K562 (cell line): ENCODE results near the gene PSME4. TPM values are rescaled to one million over a fixed set of nuclear protein-coding genes. Genes with fewer than 3 reads are reported as not detected.

ENCODE experiments used
- ATAC-seq: fragments of 200-7000 bp; cut with Tn5 transposase; 3 replicates; pipeline ENCODE4 v1.9.1; 2020; ENCODE audit warnings: moderate library complexity
- BruUV-seq: library from RNA; stranded (reverse); fragments of 400-500 nt; replicated peaks from 2 replicates; lab custom pipeline; 2021; lab: Mats Ljungman, UMichigan
- CTCF ChIA-PET: fragments of 300-600 bp; formaldehyde crosslinking; extraction: SDS; loops from one replicate; lab custom pipeline; 2021; ENCODE audit warnings: low intra/inter-chr PET ratio; lab: Yijun Ruan, JAX
- POLR2A ChIA-PET: fragments of 300-600, 350-650 bp; sonication (Branson Sonifier 250); formaldehyde crosslinking; extraction: SDS; loops from one replicate; lab custom pipeline; 2021; ENCODE audit warnings: antibody characterized with exemption, inconsistent platforms; lab: Yijun Ruan, JAX
- DNase-seq, 4 experiments: peaks; one replicate each; pipeline versions ENCODE4 v3.0.0 to v3.0.0-alpha.2; 2011 to 2018; ENCODE audit warnings: low spot score in 3 of 4, mixed read lengths in 3 of 4; ENCODE audit errors: extremely low read depth in 1 of 4
- FAIRE-seq: peaks from 2 replicates; lab custom pipeline; 2011; peaks lifted over from hg19 to GRCh38; lab: Jason Lieb, UNC
- H2AFZ ChIP-seq: 2 replicates; pipeline ENCODE4 v1.6.0; 2011; ENCODE audit warnings: low read depth, low read length, control low read depth, inconsistent platforms
- H3K27ac ChIP-seq: fragments of 200-600 bp; 3 replicates; pipeline ENCODE4 v1.8.0; 2011; ENCODE audit warnings: low read depth, mild to moderate bottlenecking, control low read depth, inconsistent platforms, low read length, moderate library complexity, mixed read lengths; ENCODE audit errors: extremely low read depth
- H3K27me3 ChIP-seq, 2 experiments: fragments of 300-600 bp in 1 of 2; 2 replicates in 1 of 2; 3 replicates in 1 of 2; pipeline versions ENCODE4 v1.6.0 to v1.8.0; 2011; ENCODE audit warnings: inconsistent platforms in 2 of 2, low read length in 2 of 2, mild to moderate bottlenecking in 1 of 2, mixed read lengths in 1 of 2, moderate library complexity in 1 of 2; ENCODE audit not compliant: control insufficient read depth in 2 of 2, insufficient read depth in 2 of 2
- H3K36me3 ChIP-seq: fragments of 300-600 bp; 3 replicates; pipeline ENCODE4 v1.8.0; 2011; ENCODE audit warnings: mild to moderate bottlenecking, low read length, inconsistent platforms; ENCODE audit not compliant: control insufficient read depth, insufficient read depth
- H3K4me1 ChIP-seq, 2 experiments: fragments of 200-600 bp in 1 of 2; replicated peaks in 1 of 2; 2 replicates in 1 of 2; 3 replicates in 1 of 2; pipeline versions ENCODE4 v1.5.1 to v1.8.0; 2011; ENCODE audit warnings: inconsistent platforms in 2 of 2, low read length in 2 of 2, mild to moderate bottlenecking in 1 of 2, mixed read lengths in 1 of 2, moderate library complexity in 1 of 2; ENCODE audit not compliant: control insufficient read depth in 2 of 2, insufficient read depth in 2 of 2
- H3K4me2 ChIP-seq: 2 replicates; pipeline ENCODE4 v1.6.1; 2011; ENCODE audit warnings: low read length, control low read depth, inconsistent platforms, mixed read lengths; ENCODE audit not compliant: insufficient read depth
- H3K4me3 ChIP-seq: fragments of 200-600 bp; sonication (generic), shearing (Covaris generic); 2 replicates; pipeline ENCODE4 v1.5.1; 2016; ENCODE audit warnings: control low read depth, inconsistent platforms
- H3K79me2 ChIP-seq: fragments of 200-600 bp; 3 replicates; pipeline ENCODE4 v1.8.0; 2011; ENCODE audit warnings: low read length, inconsistent platforms; ENCODE audit not compliant: control insufficient read depth, insufficient read depth
- H3K9ac ChIP-seq, 2 experiments: 2 replicates each; pipeline versions ENCODE4 v1.6.0 to v1.6.1; 2011; ENCODE audit warnings: low read depth in 2 of 2, low read length in 2 of 2, control low read depth in 1 of 2, inconsistent platforms in 1 of 2, mild to moderate bottlenecking in 1 of 2, mixed read lengths in 1 of 2; ENCODE audit not compliant: insufficient read depth in 1 of 2
- H3K9me1 ChIP-seq: one replicate; pipeline ENCODE4 v1.6.0; 2011; ENCODE audit warnings: inconsistent platforms, mild to moderate bottlenecking, low read length, moderate library complexity; ENCODE audit not compliant: control insufficient read depth, insufficient read depth
- H3K9me3 ChIP-seq: replicated peaks from 2 replicates; pipeline ENCODE4 v1.5.1; 2011; ENCODE audit warnings: low read depth, low read length, inconsistent platforms; ENCODE audit not compliant: control insufficient read depth, insufficient read depth
- H4K20me1 ChIP-seq: replicated peaks from 2 replicates; pipeline ENCODE4 v1.6.1; 2011; ENCODE audit warnings: low read length, inconsistent platforms, mixed read lengths; ENCODE audit not compliant: control insufficient read depth, insufficient read depth
- LCOR ChIP-seq: sonication (generic); formaldehyde crosslinking; IDR thresholded peaks from 2 replicates; pipeline ENCODE4 v1.8.0; 2022; ENCODE audit warnings: mild to moderate bottlenecking, missing genetic modification reagents
- MGA ChIP-seq: fragments of 450-650 bp; IDR thresholded peaks from 2 replicates; pipeline ENCODE4 v1.6.1; 2016; ENCODE audit warnings: mild to moderate bottlenecking, moderate library complexity
- SMAD1 ChIP-seq: fragments of 150-350 bp; IDR thresholded peaks from 2 replicates; pipeline ENCODE4 v1.6.1; 2014; ENCODE audit warnings: low read length, low read depth; ENCODE audit not compliant: partially characterized antibody
- ZEB2 ChIP-seq: fragments of 450-650 bp; IDR thresholded peaks from 2 replicates; pipeline ENCODE4 v1.6.1; 2016
- ZNF324 ChIP-seq: fragments of 250-450 bp; sonication (Bioruptor Pico); IDR thresholded peaks from 2 replicates; pipeline ENCODE4 v1.4.0; 2020; ENCODE audit warnings: mild to moderate bottlenecking
- WGBS: fragments of 100-300 bp; shearing (Covaris generic); methylation state at CpG from one replicate; pipeline ENCODE4 v1.1.6; 2016; ENCODE audit warnings: low coverage, mixed read lengths; ENCODE audit not compliant: insufficient coverage; ENCODE audit errors: missing lambda C conversion rate; 5-methylcytosine and 5-hydroxymethylcytosine counted together
- in situ Hi-C: fragments of 300-500 bp; cut with MboI; formaldehyde crosslinking; loops from 4 replicates; pipeline ENCODE4 v1.15.0; 2018; ENCODE audit warnings: inconsistent platforms, mixed read lengths
- intact Hi-C: fragments of 100-400 bp; cut with micrococcal nuclease; formaldehyde crosslinking; loops from 2 replicates; pipeline ENCODE4 v1.14.2; 2022
- polyA plus RNA-seq, 8 experiments: library from polyadenylated mRNA; depleted of rRNA in 4 of 8; stranded (reverse) in 5 of 8; unstranded in 3 of 8; fragments of >200 nt; fragmentation: Nextera tagmentation in 2 of 8; fragmentation: Illumina TruSeq in 1 of 8; extraction: Ambion mirVana in 2 of 8; extraction: Trizol in 1 of 8; gene quantifications; 2 replicates each; pipeline versions ENCODE4 v1.2.1 to v1.2.3, GENCODE V29; 2011 to 2014; ENCODE audit warnings: inconsistent platforms in 1 of 8, missing spikeins in 1 of 8
- total RNA-seq, 7 experiments: library from RNA; depleted of rRNA in 6 of 7; stranded (reverse); fragments of >200 nt in 6 of 7; fragmentation: Illumina TruSeq in 2 of 7; extraction: Trizol in 2 of 7; gene quantifications; 2 replicates each; pipeline versions ENCODE4 v1.2.1 to v1.2.3, GENCODE V29; 2011 to 2021; ENCODE audit warnings: low replicate concordance in 1 of 7
- TF ChIP-seq, protein P1 (sequence below): fragments of 250-450 bp; sonication (Bioruptor Pico); IDR thresholded peaks from 2 replicates; pipeline ENCODE4 v1.8.0; 2021; ENCODE audit warnings: moderate library complexity, mild to moderate bottlenecking, inconsistent platforms
- TF ChIP-seq, protein P2 (sequence below): fragments of 450-650 bp; IDR thresholded peaks from 2 replicates; pipeline ENCODE4 v1.6.1; 2016; ENCODE audit warnings: antibody characterized with exemption
- TF ChIP-seq, protein P3 (sequence below), 2 experiments: fragments of 200-800 bp in 1 of 2; sonication (Bioruptor generic) in 1 of 2; sonication (generic) in 1 of 2; formaldehyde crosslinking in 1 of 2; IDR thresholded peaks in 1 of 2; conservative IDR thresholded peaks in 1 of 2; 2 replicates each; pipeline versions ENCODE4 v1.5.0 to v1.6.1; 2016 to 2020; ENCODE audit warnings: missing compliant biosample characterization in 1 of 2, missing genetic modification characterization in 1 of 2, missing genetic modification reagents in 1 of 2

PSME4 gene
- total and polyA plus RNA-seq, 9 of the 15 experiments (the other 6 are each of a cell fraction or from before 2014, with no cell fraction given) = 24.3 to 77.8 (median 40.5) TPM

- Histone ChIP-seq H3K79me2 (no peaks in the 10 kb centered on the region), H3K4me3 (no peak overlapping the region), H3K27me3 (no peaks in the 10 kb centered on the region), H3K4me2 (no peak overlapping the region), H3K9me1 (no peaks in the 10 kb centered on the region), H3K9me3 (no peaks in the 10 kb centered on the region), H4K20me1 (no peaks in the 10 kb centered on the region), H3K4me1 (no peaks in the 10 kb centered on the region), H2AFZ (no peak overlapping the region), H3K36me3 (no peaks in the 10 kb centered on the region), H3K27ac (no peak overlapping the region), H3K9ac (no peak overlapping the region)
- no peak for DNase-seq
- no peak for ATAC-seq
- in situ Hi-C loops (no loop called here), intact Hi-C loops (no loop called here)
- WGBS = 66% methylated on average over 4 of the region's 4 CpGs
- no TSS peak for BruUV-seq
- ChIA-PET POLR2A (interaction anchor here (1.0 to 1.6 kb wide), 3 partner anchors 9 to 26 kb away, joined by 3 to 4 read pairs (median 4); no protein-coding TSS in a partner anchor), CTCF (no interaction called here)
- no peak for FAIRE-seq
- TF ChIP-seq SMAD1 (no peak), ZEB2 (no peak), LCOR (CRISPR knock-in tag) (no peak), ZNF324 (CRISPR knock-in tag) (no peak), MGA (no peak)
- TF ChIP-seq, protein P1, sequence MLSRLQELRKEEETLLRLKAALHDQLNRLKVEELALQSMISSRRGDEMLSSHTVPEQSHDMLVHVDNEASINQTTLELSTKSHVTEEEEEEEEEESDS (CRISPR knock-in tag) = no peak
- TF ChIP-seq, protein P2, sequence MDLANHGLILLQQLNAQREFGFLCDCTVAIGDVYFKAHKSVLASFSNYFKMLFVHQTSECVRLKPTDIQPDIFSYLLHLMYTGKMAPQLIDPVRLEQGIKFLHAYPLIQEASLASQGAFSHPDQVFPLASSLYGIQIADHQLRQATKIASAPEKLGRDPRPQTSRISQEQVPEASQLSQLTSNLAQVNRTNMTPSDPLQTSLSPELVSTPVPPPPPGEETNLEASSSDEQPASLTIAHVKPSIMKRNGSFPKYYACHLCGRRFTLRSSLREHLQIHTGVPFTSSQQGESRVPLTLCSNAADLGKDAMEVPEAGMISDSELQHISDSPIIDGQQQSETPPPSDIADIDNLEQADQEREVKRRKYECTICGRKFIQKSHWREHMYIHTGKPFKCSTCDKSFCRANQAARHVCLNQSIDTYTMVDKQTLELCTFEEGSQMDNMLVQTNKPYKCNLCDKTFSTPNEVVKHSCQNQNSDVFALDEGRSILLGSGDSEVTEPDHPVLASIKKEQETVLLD = no peak
- TF ChIP-seq, protein P3, sequence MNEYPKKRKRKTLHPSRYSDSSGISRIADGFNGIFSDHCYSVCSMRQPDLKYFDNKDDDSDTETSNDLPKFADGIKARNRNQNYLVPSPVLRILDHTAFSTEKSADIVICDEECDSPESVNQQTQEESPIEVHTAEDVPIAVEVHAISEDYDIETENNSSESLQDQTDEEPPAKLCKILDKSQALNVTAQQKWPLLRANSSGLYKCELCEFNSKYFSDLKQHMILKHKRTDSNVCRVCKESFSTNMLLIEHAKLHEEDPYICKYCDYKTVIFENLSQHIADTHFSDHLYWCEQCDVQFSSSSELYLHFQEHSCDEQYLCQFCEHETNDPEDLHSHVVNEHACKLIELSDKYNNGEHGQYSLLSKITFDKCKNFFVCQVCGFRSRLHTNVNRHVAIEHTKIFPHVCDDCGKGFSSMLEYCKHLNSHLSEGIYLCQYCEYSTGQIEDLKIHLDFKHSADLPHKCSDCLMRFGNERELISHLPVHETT (CRISPR knock-in tag; conservative IDR thresholded peaks at IDR 0.05 in 1 of 2, IDR thresholded peaks at IDR 0.05 in 1 of 2) = no peak
These were observed 14.9 kb upstream of the PSME4 start for GRCh38 chr2:53985646-53986045.
